GM12878 (cell line): Measurements from ENCODE around the gene STK38.

Experiments used
- CBFB ChIP-seq: IDR thresholded peaks from 2 replicates; pipeline ENCODE4 v1.6.1; 2016; ENCODE audit warnings: antibody characterized with exemption, low read depth
- EP300 ChIP-seq, 2 experiments: fragments of 150-350 bp in 1 of 2; IDR thresholded peaks; 2 replicates each; pipeline ENCODE4 v1.6.1; 2011 to 2012; ENCODE audit warnings: low read depth in 2 of 2, low read length in 2 of 2, borderline replicate concordance in 1 of 2, improper control_type of control experiment in 1 of 2, inconsistent platforms in 1 of 2; ENCODE audit not compliant: control insufficient read depth in 1 of 2
- EZH2 ChIP-seq: IDR thresholded peaks from 2 replicates; pipeline ENCODE4 v1.6.1; 2012; ENCODE audit warnings: low read depth, mild to moderate bottlenecking, control low read depth, inconsistent platforms, low read length, borderline replicate concordance; ENCODE audit not compliant: control insufficient read depth
- MTA2 ChIP-seq: fragments of 450-650 bp; IDR thresholded peaks from 2 replicates; pipeline ENCODE4 v1.6.1; 2016; ENCODE audit warnings: low read depth, mild to moderate bottlenecking, moderate library complexity
- POLR2A ChIP-seq: IDR thresholded peaks from 2 replicates; pipeline ENCODE4 v1.6.1; 2011; ENCODE audit warnings: low read depth, mild to moderate bottlenecking, low read length
- RAD21 ChIP-seq: IDR thresholded peaks from 2 replicates; pipeline ENCODE4 v1.6.1; 2011; ENCODE audit warnings: mild to moderate bottlenecking, low read depth, low read length, moderate library complexity; ENCODE audit not compliant: insufficient read depth
- TAF1 ChIP-seq: IDR thresholded peaks from 2 replicates; pipeline ENCODE4 v1.6.1; 2011; ENCODE audit warnings: mild to moderate bottlenecking, low read depth, low read length, borderline replicate concordance
- ZNF207 ChIP-seq: fragments of 450-650 bp; IDR thresholded peaks from 2 replicates; pipeline ENCODE4 v1.6.1; 2014; ENCODE audit warnings: antibody characterized with exemption, mild to moderate bottlenecking, borderline replicate concordance
- TF ChIP-seq, protein P1 (sequence below), 3 experiments: IDR thresholded peaks in 2 of 3; conservative IDR thresholded peaks in 1 of 3; 2 replicates each; pipeline ENCODE4 v1.5.1; 2011; ENCODE audit warnings: low read depth in 3 of 3, low read length in 3 of 3, mild to moderate bottlenecking in 3 of 3, control low read depth in 2 of 3, moderate library complexity in 2 of 3, inconsistent platforms in 1 of 3, mixed read lengths in 1 of 3; ENCODE audit not compliant: control insufficient read depth in 2 of 3, insufficient read depth in 1 of 3; ENCODE audit errors: extremely low read depth in 1 of 3
- TF ChIP-seq, protein P2 (sequence below): IDR thresholded peaks from 2 replicates; pipeline ENCODE4 v1.6.1; 2012; ENCODE audit warnings: low read depth, low read length, improper control_type of control experiment
- TF ChIP-seq, protein P3 (sequence below): fragments of 450-650 bp; IDR thresholded peaks from 2 replicates; pipeline ENCODE4 v1.6.1; 2016; ENCODE audit warnings: mild to moderate bottlenecking, moderate library complexity, borderline replicate concordance
- TF ChIP-seq, protein P4 (sequence below): IDR thresholded peaks from 2 replicates; pipeline ENCODE4 v1.6.1; 2012; ENCODE audit warnings: low read depth, low read length, improper control_type of control experiment

DNA sequence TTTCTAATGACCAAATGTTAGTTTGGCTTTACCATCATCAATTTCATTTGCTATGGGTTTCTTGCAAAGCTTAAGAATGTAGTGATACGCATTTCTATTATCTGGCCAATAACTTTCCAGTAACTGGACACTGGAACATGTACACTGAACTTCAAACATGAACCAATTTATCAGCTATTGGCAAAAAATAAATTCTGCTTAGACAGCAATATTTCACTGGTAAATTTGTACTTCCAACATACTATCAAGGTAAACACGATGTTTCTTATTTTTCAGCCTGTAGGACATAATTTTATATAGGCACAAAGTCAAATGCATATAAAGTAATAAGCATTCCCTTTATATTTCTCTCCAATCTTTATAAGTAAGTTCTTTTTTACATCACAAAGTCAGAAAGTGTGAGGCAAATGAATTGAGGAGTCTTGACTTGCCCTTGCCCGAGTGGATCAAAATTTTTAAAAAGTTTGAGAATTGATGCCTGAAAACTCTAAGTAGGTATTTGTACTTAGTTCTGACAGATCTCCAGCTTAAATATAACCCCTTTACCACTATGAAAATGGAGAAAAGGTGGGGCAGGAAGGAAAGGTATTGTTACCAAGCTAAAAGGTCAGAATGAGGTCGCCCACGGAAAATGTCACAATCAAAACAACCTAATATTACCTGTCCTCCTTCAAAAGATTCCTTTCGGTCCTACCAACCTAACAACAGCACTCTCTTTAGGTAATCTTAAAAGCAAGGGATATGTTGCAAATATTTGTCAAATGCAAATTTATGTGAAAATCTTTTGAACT lies 41.3 kb downstream of the STK38 start:
- TF ChIP-seq POLR2A, result no peak
- TF ChIP-seq CBFB, result no peak
- TF ChIP-seq, protein P1, sequence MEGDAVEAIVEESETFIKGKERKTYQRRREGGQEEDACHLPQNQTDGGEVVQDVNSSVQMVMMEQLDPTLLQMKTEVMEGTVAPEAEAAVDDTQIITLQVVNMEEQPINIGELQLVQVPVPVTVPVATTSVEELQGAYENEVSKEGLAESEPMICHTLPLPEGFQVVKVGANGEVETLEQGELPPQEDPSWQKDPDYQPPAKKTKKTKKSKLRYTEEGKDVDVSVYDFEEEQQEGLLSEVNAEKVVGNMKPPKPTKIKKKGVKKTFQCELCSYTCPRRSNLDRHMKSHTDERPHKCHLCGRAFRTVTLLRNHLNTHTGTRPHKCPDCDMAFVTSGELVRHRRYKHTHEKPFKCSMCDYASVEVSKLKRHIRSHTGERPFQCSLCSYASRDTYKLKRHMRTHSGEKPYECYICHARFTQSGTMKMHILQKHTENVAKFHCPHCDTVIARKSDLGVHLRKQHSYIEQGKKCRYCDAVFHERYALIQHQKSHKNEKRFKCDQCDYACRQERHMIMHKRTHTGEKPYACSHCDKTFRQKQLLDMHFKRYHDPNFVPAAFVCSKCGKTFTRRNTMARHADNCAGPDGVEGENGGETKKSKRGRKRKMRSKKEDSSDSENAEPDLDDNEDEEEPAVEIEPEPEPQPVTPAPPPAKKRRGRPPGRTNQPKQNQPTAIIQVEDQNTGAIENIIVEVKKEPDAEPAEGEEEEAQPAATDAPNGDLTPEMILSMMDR (IDR thresholded peaks at IDR 0.05 in 2 of 3, conservative IDR thresholded peaks at IDR 0.05 in 1 of 3; ENCODE audit: control insufficient read depth in 2 of 3, extremely low read depth in 1 of 3, insufficient read depth in 1 of 3, low read depth in 3 of 3, low read length in 3 of 3), result no peak
- TF ChIP-seq, protein P2, sequence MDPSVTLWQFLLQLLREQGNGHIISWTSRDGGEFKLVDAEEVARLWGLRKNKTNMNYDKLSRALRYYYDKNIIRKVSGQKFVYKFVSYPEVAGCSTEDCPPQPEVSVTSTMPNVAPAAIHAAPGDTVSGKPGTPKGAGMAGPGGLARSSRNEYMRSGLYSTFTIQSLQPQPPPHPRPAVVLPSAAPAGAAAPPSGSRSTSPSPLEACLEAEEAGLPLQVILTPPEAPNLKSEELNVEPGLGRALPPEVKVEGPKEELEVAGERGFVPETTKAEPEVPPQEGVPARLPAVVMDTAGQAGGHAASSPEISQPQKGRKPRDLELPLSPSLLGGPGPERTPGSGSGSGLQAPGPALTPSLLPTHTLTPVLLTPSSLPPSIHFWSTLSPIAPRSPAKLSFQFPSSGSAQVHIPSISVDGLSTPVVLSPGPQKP, result no peak
- no peak for TF ChIP-seq MTA2
- TF ChIP-seq TAF1, result no peak
- no peak for TF ChIP-seq EP300 (IDR thresholded peaks at IDR 0.05; ENCODE audit: borderline replicate concordance in 1 of 2, control insufficient read depth in 1 of 2, low read depth in 2 of 2, low read length in 2 of 2)
- no peak for TF ChIP-seq ZNF207
- TF ChIP-seq, protein P3, sequence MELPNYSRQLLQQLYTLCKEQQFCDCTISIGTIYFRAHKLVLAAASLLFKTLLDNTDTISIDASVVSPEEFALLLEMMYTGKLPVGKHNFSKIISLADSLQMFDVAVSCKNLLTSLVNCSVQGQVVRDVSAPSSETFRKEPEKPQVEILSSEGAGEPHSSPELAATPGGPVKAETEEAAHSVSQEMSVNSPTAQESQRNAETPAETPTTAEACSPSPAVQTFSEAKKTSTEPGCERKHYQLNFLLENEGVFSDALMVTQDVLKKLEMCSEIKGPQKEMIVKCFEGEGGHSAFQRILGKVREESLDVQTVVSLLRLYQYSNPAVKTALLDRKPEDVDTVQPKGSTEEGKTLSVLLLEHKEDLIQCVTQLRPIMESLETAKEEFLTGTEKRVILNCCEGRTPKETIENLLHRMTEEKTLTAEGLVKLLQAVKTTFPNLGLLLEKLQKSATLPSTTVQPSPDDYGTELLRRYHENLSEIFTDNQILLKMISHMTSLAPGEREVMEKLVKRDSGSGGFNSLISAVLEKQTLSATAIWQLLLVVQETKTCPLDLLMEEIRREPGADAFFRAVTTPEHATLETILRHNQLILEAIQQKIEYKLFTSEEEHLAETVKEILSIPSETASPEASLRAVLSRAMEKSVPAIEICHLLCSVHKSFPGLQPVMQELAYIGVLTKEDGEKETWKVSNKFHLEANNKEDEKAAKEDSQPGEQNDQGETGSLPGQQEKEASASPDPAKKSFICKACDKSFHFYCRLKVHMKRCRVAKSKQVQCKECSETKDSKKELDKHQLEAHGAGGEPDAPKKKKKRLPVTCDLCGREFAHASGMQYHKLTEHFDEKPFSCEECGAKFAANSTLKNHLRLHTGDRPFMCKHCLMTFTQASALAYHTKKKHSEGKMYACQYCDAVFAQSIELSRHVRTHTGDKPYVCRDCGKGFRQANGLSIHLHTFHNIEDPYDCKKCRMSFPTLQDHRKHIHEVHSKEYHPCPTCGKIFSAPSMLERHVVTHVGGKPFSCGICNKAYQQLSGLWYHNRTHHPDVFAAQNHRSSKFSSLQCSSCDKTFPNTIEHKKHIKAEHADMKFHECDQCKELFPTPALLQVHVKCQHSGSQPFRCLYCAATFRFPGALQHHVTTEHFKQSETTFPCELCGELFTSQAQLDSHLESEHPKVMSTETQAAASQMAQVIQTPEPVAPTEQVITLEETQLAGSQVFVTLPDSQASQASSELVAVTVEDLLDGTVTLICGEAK, result no peak
- TF ChIP-seq EZH2, result no peak
- TF ChIP-seq, protein P4, sequence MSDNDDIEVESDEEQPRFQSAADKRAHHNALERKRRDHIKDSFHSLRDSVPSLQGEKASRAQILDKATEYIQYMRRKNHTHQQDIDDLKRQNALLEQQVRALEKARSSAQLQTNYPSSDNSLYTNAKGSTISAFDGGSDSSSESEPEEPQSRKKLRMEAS, result no peak
- TF ChIP-seq RAD21, result no peak
